Peyer's patch (tissue), 4 donors: ENCODE measurements around the gene TCF12.

ENCODE experiments used
- POLR2A ChIP-seq, 2 donors: fragments of 450-650 bp; IDR thresholded peaks; one replicate each; pipeline ENCODE4 v1.5.1; 2017; ENCODE audit warnings: antibody characterized with exemption in 2 of 2, mild to moderate bottlenecking in 2 of 2, moderate library complexity in 2 of 2
- TF ChIP-seq, protein P1 (sequence below), 6 experiments: fragments of 450-650 bp in 4 of 6; fragments of 200-600 bp in 2 of 6; sonication (generic) in 1 of 6; IDR thresholded peaks; one replicate each; pipeline ENCODE4 v1.5.1; 2017 to 2019; ENCODE audit warnings: antibody characterized with exemption in 6 of 6, mild to moderate bottlenecking in 3 of 6, moderate library complexity in 1 of 6

- TF ChIP-seq, protein P1, sequence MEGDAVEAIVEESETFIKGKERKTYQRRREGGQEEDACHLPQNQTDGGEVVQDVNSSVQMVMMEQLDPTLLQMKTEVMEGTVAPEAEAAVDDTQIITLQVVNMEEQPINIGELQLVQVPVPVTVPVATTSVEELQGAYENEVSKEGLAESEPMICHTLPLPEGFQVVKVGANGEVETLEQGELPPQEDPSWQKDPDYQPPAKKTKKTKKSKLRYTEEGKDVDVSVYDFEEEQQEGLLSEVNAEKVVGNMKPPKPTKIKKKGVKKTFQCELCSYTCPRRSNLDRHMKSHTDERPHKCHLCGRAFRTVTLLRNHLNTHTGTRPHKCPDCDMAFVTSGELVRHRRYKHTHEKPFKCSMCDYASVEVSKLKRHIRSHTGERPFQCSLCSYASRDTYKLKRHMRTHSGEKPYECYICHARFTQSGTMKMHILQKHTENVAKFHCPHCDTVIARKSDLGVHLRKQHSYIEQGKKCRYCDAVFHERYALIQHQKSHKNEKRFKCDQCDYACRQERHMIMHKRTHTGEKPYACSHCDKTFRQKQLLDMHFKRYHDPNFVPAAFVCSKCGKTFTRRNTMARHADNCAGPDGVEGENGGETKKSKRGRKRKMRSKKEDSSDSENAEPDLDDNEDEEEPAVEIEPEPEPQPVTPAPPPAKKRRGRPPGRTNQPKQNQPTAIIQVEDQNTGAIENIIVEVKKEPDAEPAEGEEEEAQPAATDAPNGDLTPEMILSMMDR (IDR thresholded peaks at IDR 0.05) = no peak
- no peak for TF ChIP-seq POLR2A (IDR thresholded peaks at IDR 0.05)
Observed at GRCh38 chr15:57251308-57251707, 332.9 kb downstream of the TCF12 start.
